Activated CD4-positive, alpha-beta T cell treated with anti-CD3 and anti-CD28 coated beads, Interleukin-2, amount 50 U/mL, for 16 hours (primary cell): Measurements from ENCODE around the gene MBNL1.
"Not testable (repeated sequence)": the region's sequence is repeated elsewhere in the genome, so short reads cannot be mapped to it uniquely, and the experiment has no call there.

ENCODE experiments used
- DNase-seq: peaks from one replicate; pipeline ENCODE4 v3.0.0-alpha.2; 2020

Gene MBNL1

DNA sequence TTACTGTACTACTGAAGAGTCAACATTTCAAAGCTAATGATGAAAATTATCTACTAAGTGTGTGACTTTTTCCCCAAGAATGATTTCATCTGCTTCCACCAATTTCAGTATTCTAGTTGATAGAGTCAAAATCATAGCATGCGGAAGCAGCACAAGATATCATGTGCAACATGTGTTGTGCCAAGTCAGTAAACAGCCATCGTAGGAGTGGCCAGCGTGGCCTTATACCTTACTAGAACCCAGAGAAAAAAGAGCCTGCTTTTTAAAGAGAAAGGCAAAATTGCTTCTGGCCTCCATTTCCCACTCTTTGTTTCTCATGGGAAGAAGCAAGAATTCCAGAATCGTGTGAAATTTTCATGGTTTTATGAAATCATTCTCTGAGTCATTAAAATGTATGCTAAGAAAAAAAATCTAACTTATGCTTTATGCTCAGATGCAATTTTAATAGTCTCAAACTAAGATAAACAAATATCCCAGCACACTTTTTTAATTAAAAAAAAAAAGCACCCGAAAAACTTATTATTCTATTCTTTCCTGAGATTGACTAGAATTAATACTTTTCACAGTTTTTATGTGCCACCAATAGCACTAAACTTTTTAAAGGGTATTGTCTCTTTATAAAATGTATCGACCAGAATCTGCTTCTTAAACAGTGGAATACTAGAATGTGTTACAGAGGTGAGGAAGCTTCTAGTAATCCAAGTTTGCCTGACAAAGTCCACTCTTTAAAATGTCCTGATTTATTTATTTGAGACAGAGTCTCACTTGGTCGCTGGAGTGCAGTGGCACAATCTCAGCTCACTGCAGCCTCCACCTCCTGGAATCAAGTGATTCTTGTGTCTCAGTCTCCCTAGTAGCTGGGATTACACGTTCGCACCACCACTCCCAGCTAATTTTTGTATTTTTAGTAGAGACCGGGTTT lies 87.3 kb downstream of the MBNL1 start:
- no peak for DNase-seq

DNA sequence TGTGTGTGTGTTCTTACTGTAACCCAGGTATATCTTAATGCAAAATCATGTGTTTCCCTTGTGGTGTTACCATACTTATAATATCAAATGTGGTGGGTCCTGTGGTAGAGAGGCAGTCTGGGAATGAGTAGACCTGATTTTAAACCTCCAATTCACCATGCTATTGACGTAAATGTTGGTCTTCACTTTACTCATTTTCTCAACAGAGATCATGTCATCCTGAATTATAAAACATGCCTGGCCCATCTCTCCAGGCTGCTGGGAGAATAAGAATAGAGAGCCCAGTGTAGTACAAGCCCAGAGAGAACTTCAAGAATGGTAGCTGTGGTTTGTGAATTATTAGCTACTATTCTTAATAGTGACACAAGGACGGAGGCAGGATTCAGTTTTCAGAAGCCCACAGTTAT lies 88.1 kb downstream of the MBNL1 start:
- peak; percentile 83 for DNase-seq

DNA sequence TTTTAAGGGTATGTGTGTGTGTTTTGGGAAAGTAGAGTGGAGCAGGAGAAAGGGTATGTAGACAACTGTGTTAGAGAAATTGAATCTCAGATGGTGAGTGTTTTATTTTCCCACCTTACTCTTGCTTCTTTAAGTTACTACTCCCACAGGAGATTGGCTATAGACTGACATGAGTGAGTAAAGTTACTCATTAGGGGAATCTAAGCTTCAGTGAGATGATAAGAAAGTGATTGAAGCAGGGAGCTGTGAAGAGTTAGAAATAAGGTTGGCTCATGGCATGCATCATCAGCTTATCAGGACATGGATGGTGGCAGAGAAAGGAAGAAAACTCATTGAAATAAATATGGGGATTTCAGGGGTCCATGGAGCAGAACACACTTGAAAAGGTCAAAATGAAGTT lies 88.9 kb downstream of the MBNL1 start:
- no peak for DNase-seq

DNA sequence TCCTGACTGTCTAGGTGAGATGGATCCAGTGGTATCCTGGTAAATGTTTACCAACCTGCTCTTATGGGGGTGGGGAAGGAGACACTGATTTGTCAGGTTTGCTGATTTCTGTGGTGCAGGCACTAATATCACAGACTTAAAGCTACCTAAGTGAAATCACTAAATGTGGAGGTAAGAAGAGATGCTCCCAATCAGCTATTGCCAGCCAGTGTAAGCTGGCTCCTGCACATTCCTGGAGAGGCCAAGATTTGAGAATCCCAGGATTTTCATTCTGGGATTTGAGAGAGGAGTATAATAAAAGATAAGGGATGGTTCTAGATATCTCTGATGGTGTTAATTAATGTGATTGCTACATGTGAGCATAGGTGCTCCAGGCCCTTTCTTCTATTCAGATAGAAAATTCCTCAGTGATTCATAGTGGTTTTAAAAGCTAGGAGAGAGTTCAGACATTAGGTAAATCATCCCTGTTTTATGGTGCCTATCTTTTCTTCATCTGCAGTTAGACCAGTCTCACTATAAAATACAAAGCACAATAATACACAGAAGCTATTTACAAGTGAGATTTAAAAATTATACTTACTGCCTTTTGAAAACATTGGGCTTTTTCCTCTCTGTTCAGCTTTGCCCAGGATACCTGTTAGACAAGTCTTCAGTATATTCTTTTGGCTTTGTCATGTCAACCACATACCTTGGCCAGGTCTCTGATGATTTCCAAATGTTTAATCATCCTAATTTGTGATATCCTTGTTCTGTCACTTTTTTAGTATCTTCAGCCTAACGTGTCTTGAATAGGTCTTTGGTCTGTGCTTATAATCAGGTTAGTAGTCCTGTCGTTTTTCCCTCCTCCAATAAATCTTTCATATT lies 90.9 kb downstream of the MBNL1 start:
- DNase-seq = no peak

DNA sequence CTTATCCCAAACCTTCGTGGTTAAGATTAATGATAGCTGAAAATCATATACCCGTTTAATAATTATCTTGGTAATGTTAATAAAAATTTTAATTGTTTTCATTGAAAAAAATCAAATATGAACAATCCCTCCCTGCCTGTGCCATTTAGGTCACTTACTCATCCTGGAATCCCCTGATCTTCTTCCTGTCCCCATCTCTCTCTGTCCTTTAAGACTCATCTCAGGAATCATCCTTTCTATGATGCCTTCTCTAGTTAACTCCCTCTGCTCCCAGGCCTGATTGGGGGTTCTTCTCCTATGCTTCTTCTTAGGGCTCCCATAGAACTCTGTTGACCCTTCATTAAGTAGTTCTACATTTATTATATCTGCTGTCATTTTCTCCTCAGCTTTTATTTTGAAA lies 91.6 kb downstream of the MBNL1 start:
- DNase-seq = no peak

DNA sequence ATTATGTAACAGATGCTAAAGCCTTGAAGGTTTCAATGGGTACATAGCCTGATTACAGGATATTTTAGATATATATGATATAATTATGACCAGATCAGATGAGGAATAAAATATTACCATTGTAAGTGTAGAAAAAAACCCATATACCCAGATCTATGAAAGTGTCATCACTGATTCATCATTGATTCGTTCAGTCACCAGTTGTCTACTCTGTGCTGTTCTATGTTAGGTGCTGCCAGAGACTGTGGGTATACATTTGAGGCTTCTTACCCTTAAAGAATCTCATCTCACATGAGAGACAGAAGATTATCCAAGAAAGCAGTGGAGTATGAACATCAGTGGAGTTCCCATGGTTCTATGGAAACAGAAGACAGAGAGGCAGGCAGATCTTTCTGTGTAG lies 92.2 kb downstream of the MBNL1 start:
- DNase-seq = no peak

DNA sequence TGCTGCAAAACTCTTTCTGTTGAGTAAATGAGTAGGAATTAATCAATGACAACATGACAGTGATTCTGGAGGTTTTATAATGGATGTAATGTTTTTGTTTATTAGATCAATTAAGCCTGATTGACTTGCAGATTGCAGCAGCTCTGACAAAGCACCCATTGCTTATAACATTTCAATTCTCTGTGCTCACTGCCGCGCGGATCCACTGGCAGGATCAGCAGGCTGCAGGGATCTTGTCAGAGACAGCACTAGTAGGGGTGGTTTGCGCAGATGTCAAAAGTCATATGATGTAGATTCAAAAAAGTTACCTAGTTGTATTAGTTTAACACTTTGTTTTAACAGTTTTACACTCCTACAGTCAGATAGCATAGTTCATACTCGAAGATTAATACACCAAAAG lies 93.4 kb downstream of the MBNL1 start:
- DNase-seq = no peak

DNA sequence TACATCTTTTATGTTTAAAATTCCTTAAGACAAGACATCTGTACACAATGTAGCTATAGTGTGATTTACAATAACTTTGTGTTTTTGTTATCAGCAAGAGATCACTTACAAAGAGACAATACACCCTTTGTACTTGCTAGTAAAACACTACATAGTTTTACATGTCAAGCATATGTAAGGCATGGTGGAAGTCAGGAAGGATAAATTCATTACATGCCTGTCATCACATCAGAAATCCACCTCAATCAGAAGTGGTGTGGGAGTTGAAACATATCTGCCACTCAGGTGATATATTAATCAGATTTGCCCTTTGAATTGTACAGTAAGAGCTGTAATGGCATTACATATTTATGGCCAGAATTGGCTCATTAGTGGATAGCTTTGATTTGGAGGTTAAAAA lies 95.5 kb downstream of the MBNL1 start:
- no peak for DNase-seq

DNA sequence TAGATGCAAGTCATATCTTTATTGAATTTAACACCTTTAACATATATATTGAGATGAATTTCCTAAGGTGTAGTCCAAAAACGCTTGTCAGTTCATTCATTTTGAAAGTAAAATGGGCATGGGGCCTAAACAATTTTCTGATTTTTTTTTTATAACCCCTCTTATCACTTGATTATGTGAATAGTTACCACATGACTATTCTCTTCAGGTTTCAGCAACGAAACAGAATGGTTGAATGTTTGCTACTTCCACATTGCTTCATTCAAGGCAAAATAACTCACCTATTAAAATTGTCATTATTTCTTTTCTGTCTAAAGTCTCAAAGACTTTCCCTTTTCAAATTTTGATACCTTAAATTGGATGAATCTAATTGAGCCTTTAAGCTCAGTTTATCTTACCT lies 96.4 kb downstream of the MBNL1 start:
- DNase-seq = no peak

DNA sequence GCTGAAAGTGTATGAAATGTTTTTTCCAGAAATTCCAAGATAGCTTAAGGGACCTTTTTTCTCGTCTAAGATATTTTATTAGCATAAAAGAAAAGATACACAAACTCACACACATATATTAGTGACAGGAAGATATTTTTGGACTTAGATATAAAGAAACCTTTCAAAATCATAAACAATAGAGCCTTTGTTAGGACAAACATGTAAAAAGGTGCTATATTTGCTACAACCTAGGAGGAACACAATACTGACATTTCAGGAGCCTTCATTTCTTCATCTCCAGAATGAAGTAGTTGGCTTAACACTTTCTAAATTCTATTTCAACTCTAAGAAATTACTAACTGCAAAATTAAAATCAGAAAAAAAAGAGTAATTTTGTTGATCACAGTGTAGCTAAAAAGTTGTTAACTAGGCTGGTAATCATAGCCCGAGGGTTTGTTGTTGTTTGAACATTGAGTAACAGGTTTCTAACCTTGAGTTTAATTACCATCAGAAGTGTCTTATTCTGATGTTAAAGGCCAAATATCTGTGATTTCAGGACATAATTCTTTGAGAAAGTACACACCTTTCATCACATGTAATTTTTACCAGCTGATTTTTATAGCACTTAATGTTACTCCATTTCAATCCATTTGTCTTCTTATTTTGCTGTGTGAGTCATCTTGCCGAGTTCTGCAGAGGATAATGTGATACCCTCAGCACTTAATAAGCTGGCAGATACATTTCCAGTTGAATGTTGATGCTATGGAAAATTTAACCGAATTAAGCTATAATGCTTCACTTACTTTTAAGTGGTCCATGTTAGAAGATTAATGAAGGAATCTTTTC lies 97.3 kb downstream of the MBNL1 start:
- DNase-seq = no peak

DNA sequence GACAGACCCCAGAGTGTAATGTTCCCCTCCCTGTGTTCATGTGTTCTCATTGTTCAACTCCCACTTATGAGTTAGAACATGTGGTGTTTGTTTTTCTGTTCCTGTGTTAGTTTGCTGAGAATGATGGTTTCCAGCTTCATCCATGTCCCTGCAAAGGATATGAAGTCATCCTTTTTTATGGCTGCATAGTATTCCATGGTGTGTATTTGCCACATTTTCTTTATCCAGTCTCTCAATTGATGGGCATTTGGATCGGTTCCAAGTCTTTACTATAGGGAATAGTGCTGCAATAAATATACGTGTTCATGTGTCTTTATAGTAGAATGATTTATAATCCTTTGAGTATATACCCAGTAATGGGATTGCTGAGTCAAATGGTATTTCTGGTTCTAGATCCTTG lies 98.5 kb downstream of the MBNL1 start:
- not testable (repeated sequence) for DNase-seq

DNA sequence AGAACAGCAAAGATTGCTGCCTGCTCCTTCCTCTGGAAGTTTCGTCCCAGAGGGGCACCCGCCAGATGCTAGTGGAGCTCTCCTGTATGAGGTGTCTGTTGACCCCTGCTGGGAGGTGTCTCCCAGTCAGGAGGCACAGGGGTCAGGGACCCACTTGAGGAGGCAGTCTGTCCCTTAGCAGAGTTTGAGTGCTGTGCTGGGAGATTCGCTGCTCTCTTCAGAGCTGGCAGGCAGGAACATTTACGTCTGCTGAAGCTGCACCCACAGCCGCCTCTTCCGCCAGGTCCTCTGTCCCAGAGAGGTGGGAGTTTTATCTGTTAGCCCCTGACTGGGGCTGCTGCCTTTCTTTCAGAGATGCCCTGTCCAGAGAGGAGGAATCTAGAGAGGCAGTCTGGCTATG lies 103.9 kb downstream of the MBNL1 start:
- DNase-seq = not testable (repeated sequence)

DNA sequence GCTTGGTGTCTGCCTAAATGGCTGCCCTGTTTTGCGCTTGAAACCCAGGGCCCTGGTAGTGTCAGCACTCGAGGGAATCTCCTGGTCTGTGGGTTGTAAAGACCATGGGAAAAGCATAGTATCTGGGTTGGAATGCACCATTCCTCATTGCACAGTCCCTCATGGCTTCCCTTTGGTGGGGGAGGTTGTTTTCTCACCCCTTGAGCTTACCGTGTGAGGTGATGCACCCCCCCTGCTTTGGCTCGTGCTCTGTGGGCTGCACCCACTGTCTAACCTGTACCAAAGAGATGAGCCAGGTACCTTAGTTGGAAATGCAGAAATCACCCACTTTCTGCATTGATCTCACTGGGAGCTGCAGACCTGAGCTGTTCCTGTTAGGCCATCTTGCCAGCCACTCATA lies 104.7 kb downstream of the MBNL1 start:
- DNase-seq = no peak

DNA sequence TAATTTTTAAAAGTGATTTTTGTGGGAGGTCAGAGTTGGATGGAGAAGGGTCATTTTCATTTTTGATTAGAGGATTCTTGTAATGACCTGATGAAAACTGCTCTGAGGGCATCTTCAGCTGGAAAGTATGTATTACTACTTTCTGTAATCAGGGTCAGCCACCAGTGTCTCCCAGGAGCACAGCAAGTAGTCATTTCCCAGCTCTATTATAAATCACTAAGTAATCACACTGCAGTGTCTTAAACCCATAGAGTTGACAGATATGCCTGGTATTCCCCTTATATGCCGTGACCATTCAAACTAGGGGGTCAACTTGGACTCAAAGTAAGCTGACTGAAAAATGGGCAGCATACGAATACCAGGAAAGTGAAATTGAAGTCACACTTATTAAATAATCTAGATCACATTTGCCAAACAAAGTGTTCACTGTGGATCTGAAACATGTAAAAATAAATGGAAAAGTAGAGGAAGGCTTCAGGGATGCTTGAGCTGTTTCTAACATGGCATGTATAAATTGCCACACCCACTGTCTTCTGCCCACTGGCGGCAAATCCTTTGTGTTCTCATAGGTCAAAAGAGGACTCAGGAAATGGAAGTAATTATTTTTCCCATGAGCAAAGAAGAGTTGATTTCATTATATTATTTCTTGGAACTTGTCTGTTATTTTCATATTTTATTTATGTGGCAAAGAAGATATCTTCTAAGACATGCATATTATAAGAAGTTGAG lies 105.7 kb downstream of the MBNL1 start:
- no peak for DNase-seq

DNA sequence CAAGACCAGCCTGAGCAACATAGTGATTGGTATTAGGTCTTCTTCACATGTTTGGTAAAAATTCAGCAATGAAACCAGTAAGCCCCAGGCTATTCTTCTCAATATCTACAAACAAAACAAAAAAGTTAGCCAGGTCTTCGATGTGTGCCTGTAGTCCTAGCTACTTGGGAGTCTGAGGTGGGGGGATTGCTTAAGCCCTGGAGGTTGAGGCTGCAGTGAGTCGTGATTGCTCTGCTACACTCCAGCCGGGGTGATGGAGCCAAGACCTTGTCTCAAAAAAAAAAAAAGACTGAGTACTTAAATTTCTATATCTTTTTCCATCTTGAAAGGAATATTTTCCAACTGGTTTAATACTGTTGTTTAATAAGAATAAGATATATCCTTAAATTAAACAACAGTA lies 106.8 kb downstream of the MBNL1 start:
- no peak for DNase-seq

DNA sequence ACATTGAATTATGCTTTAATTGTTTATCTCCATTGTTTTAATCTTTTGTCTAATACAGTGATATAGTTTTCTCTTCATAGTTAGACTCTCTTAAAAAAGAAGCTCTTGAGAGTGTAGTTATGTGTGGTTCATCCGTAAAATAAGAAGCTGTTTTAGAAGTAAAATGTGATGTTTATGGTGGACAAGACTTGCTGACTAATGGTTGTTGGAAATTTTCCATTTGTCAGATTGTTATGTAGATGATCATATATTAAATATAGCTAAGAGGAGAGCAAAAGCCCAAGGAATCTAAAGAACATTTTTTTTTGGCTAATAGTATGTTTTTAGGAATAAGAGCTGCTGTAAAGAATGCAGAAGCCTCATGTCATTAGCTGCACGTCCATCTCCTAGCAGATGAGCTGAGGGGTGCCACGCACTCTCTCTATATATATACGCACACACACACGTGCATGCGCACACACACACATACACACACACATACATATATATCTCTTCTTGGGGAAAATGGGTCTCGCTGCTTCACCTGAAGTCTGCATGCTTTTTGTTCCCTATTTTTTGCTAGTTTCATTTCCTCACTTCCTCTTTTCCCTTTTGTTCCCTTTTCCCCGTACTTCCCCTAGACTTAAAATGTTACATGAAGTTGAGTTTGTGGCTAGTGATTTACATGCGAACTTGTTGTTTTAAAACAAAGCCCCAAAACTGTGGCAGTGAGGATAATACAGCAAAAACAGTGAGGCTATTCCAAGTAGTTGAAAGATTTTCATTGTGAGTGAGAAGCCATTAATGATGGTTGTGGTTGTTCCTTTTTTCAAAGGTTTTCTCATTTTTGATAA lies 107.8 kb downstream of the MBNL1 start:
- DNase-seq = no peak

DNA sequence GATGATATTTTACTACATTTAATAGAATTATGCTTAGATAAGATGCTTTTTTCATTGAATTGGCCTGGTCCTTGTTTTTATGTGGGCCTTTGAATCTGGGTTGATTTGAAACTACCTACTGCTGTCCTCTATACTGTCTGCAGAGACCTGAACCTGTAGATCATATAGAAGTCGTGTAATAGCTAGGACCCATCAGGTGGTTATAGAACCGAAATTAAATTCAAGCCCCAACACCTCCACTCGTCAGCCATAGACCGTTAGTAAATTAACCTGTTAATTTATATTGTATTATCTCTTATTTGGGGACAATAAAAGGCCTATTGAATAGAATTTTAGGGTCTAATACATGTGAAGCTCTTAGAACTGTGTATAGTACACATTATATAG lies 108.4 kb downstream of the MBNL1 start:
- no peak for DNase-seq

DNA sequence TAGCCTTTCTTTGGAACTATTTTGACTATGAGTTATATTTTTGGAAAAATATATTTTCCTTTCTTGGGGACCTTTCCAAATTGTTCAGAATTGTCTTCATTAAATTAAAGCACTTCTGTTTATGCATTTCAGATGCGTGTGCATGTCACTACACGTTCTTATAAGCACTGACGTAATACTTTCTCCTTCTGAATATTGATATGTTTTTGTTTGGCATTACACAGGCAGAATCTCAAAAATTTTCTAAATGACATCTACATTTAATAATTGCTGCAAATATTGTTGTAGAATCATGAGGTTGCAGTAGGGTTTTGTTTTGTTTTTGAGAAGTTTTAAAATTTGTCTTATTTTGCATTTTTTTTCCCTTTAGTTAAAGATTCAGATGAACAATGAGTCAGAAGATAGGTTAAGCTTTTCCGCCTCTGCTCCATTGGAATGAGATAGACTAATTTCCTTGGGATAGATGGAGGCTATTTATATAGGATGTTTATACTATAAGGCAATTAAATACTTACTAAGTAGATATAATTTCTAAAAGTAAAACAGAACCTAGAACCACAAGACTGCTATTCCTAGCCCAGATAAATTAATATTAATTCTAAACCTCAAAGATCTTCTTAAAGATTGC lies 110.8 kb downstream of the MBNL1 start:
- DNase-seq = no peak

DNA sequence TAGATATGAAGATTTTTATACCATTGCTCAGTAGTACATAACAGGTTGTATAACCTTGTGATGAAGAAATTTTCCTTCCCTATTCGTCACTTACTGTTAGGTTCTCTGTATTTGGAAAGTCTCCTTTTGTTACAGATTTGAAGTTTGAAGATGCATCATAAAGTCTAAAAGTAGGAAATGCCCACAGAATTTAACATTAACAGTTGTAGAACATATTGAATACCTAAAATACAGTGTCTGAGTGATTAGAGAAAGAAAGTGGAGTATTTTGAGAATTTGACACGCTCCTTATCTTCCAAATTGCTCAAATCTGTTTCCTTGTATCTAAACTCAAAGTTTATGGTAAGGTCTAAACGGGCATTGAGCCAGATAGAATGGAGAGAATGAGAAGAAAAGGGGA lies 111.3 kb downstream of the MBNL1 start:
- no peak for DNase-seq

DNA sequence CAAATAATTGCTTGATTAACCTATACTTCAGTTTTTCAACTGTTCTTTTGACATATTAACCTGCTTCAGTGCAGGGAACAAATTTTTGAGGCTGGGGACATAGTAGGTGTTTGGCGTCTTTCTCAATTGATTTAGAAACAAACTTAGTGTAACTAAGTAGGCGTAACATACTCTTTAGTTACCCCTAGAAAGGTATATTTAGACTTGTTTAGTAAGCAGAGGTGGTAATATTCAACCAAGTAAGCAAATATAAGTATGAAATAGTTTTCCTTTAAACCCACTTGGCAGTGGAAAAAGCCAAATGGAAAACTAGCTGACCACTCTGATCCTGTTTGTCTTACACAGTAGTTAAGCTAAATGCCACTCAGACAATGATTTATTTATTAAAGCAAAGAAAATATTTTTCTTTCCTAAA lies 113.2 kb downstream of the MBNL1 start:
- no peak for DNase-seq
